GM18517 (cell line): Measurements from ENCODE around the gene NHLRC1.

Experiments
- ATAC-seq: cut with Tn5 transposase; IDR thresholded peaks from one replicate; pipeline ENCODE4 v1.9.1; 2021; ENCODE audit warnings: mild to moderate bottlenecking, moderate library complexity; ENCODE audit not compliant: unreplicated experiment

The NHLRC1 gene

DNA sequence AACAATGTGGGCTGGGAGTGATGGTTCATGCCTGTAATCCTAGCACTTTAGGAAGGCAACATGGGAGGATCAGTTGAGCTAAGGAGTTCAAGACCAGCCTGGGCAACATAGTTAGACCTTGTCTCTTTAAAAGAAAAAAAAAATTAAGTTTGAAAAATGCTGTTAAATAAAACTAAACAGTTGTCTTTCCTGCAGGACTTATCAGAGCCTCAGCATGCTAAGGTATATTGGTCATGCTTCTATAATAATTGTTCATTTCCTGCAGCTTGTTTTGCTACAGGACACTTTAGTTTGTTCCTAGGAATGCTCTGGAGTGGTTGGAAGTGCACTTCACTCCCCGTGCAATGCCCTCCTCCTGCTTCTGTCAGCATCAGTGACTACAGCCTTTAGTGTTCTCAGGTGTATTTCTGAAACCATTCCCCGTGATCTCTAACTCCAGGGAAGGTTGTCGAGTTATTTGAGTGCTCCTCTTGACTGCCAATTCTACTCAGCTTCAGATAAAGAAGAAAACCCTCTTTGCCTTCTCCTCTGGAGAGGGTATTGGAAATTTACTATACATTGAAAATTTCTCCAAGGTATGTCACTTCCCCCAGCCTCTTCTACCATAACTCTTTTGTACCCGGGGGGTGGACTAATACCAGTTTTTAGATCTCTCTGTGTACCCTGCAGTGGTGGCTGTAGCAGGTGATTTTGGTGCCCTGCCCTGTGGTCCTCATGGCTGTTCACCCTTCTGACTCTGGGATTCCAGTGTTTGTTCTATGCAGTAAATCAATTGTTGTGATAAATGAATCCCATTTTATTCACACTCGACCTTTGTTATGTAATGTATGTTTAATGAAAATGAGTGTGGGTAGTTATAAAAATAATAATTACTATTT is 33.8 kb downstream of the NHLRC1 start:
- ATAC-seq, result no peak

DNA sequence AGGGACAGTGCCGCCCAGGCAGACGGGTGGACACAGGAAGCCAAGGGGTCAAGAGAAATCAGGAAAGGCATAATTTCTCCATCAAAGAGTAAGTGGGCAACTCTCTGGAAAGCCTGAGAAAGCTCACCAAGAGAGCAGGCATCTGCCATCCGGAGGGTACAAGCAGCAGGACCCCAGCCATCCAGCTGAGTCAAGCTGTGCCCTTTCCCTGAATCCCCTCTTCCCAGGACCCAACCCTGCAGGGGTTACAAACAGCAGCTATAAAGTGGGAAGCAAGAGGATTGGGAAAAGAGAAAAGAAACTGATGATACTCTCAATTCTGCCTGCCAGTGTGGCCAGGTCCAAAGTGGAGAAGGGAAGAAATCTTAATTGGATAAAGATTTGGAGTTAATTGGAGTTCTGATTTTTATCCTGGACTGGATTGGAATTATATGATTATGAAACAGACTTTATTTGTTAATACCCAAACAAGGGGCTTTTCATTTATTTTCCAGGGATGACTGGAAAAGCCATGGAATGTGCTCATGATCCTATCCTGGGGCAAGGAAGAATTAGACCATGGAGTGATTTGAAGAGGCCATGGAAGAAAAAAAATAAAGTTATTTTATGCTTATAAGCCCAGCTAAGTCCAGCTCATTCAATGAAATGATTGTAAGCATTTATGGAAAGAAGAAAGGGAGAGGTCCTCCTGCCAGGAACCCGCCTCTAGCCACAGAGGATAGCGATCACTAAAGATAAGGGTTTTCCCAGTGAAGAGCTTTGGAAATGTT is 34.9 kb downstream of the NHLRC1 start:
- ATAC-seq, result no peak

DNA sequence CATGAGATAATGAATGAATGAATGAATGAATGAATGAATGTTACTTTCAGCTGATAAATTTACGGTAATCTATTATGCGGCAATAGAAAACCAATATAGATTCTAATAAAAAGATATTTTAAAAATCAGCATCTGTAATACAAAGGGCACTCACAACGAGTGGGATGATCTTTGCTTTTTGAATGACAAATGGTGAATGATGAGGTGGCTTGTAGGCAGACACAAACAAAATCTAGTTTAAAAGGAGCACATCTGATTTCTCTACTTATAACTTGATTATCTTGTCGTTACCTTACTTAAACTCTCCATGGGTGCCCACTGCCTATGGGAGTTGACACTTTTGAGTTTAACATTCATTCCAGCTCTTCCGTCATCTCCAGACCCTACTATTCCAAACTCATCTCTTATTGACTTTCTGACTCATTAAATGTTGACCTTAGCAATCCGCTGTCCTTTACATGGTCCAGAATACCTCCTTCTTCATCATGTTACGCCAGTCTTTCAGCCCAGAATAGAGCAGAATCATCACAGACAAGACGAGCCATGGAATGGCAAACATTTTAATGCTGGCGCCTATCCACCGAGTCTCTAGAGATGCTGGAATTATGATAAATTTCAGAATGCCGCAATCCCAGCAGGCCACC is 41.3 kb downstream of the NHLRC1 start:
- no peak for ATAC-seq

DNA sequence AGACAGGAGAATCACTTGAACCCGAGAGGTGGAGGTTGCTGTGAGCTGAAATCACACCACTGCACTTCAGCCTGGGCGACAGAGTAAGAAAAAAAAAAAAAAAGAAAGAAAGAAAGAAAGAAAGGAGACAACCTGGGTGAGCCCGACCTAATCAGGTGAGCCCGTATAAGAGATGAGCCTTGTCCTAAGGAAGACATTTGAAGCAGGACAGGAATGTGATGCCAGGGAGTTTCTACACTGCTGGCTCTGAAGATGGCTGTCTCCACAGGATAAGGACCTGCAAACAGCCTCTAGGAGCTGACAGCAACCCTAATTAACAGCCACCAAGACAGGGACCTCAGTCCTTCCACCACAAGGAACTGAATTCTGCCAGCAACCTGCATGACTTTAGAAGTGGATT is 41.9 kb downstream of the NHLRC1 start:
- no peak for ATAC-seq

DNA sequence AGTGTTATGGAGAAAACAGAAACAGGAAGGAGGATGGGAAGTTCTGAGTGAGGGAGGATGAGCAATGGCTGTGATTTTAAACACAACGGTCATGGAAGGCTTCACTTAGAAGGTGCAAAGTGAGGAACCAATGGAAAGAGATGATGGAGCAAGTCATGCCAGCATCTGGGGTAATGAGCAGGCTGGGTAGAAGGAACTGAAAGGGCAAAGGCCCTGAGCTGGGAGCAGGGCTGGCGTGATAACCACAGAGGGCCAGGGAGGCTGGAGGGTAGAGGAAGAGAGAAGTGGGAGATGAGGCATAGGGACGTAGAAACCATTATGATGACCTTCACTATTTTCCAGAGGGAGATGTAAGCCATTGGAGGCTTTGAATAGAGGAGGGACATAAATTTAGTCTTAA is 43.6 kb downstream of the NHLRC1 start:
- no peak for ATAC-seq

DNA sequence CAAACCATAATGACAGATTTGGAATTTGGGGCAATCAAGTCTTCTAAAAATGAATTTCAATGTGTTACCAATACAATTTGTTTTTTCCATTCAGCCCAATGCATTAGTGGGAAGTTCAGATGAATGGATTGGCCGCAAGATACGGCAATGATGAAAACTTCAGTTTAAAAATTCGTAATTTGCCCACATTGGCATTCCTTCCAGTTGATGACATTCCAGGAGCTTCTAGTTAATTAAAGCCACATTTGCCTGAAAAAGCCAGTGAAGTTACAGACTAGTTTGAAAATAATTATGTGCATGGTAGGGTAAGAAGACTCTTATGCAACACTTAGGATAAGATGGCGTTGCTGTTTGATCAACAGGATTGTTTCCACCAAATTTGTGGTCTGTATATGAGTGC is 46.2 kb downstream of the NHLRC1 start:
- ATAC-seq, result no peak

DNA sequence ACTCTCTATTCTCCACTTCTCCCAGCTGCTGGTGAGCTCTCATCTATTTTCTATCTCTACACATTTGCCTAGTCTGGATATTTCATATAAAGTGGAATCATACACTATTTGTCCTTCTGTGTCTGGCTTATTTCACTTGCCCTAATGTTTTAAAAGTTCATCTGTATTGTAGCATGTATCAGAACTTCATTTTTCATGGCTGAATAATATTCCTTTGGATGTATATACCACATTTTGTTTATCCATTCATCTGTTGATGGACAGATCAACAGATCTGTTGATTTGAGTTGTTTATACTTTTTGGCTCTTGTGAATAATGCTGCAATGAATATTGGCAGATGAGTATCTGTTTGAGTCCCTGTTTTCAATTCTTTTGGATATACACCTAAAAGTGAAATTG is 49.6 kb downstream of the NHLRC1 start:
- ATAC-seq, result no peak

DNA sequence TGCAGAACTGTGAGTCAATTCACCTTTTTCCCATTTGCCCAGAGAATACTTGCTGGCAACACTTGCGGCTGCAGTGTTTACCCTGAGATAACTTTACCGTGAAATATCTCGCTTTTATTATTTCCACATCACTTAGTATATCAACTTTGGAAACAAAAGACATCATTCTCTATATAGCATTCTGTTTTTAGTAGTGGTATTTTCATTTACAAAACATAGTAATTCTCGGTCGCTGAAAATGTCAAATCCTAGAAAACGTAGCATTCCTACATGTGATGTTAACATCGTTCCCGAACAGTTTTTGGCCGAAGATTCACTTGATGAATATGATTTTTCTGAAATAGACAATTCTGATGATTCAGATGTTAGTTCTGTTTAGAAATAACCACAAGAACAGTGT is 52.0 kb downstream of the NHLRC1 start:
- ATAC-seq, result no peak
